ENCODE measurements around the gene DUSP9.
"Not testable (repeated sequence)": the region's sequence is repeated elsewhere in the genome, so short reads cannot be mapped to it uniquely, and the experiment has no call there.

The DUSP9 gene

DNA sequence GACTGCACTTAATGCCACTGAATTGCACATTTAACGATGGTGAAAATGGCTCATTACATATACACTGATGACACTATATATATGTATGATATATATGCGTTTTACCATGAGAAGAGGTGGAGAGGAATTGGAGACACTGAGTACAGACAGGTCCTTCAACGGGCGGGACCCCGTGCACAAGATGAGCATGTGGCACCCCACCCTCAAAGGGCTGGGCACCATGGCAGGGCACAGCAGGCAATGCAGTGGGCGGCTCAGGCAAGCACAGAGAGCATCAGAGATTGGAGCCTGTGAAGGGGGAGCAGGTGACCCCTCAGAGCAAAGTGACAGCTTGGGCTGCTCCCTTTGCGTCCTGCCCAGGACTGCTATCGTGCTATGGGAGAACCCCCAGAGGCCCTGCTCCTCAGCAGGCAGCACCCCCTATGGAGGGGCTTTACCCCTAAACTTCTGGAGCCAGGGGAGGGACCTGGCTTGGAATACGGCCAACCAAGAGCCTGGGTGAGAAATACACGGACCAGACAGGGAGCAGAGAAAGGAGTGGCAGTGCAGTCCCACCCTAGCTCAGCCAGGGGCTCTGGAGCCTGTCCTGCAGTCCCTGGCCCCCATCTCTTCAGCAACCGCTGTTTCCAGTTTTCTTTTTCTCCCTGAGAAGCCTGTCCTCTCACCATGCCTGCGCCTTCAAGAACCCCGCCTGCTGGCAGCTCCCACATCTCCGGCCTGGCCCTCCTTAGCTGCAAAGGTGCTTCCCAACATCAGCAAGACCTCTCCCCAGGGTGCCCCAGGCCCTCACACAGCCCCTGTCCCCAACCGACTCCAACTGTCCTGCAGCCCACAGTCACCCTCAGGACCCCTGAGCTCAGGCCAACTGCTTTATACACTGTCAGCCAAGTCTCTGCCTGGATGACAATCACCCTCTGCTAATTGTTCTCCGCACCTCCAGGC, 51.2 kb downstream of the DUSP9 start:
- H3K9me3 Mint-ChIP-seq: no peaks in the 10 kb centered on the region
- H3K27me3 Mint-ChIP-seq: no peaks in the 10 kb centered on the region
- CTCF ChIA-PET: no interaction called here
- H3K36me3 Mint-ChIP-seq: peaks cover 8% of the 10 kb centered on the region
- no peak for DNase-seq
- no peak overlapping the region for H3K27ac Mint-ChIP-seq
- H3K4me1 Mint-ChIP-seq: no peaks in the 10 kb centered on the region
- no peak overlapping the region for H3K4me3 Mint-ChIP-seq

DNA sequence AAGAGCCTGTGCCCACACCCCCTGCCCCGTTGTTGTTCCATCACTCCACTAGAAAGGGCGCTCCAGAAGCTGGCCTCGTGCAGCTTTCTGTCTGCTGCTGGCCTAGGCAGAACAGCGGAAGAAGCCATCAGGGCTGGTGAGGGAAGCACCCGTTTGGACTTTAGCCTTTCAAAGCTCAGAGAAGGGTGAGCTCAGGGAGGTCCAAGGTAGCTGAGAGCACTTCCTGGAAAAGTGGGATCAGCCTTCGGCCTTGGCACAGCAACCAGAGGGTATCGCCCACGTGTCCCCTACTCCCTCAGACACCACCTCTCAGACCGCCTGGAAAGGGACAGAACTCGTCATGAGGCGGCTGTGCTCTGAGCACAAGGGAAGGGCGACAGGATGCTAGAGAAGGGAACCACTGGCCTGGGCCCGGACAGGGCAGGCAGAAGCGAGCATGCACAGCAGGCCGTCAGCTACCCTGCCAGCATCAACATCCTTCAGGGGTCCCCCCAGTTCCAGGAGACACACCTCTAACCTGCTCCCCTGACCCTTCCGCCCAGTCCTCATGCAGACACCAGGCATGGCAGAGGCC, 52.3 kb downstream of the DUSP9 start:
- H3K9me3 Mint-ChIP-seq, H3K4me1 Mint-ChIP-seq, H3K36me3 Mint-ChIP-seq, DNase-seq, H3K4me3 Mint-ChIP-seq, H3K27me3 Mint-ChIP-seq, CTCF ChIA-PET, H3K27ac Mint-ChIP-seq: not testable (repeated sequence)

- H3K27ac Mint-ChIP-seq, H3K4me3 Mint-ChIP-seq, H3K27me3 Mint-ChIP-seq, DNase-seq, CTCF ChIA-PET, H3K4me1 Mint-ChIP-seq, H3K9me3 Mint-ChIP-seq: not testable (repeated sequence)
- peaks cover 11% of the 10 kb centered on the region for H3K36me3 Mint-ChIP-seq
Observed at GRCh38 chrX:153699784-153700371, 52.9 kb downstream of the DUSP9 start.

- no peak for DNase-seq
- no peaks in the 10 kb centered on the region for H3K9me3 Mint-ChIP-seq
- H3K27ac Mint-ChIP-seq: no peak overlapping the region
- no peaks in the 10 kb centered on the region for H3K4me1 Mint-ChIP-seq
- no peak overlapping the region for H3K4me3 Mint-ChIP-seq
- H3K27me3 Mint-ChIP-seq: no peaks in the 10 kb centered on the region
- CTCF ChIA-PET: no interaction called here
- H3K36me3 Mint-ChIP-seq: peaks cover 12% of the 10 kb centered on the region
Observed at GRCh38 chrX:153700376-153700945, 53.5 kb downstream of the DUSP9 start.

Data from activated naive CD4-positive, alpha-beta T cell treated with anti-CD3 and anti-CD28 coated beads, Interleukin-2, amount 10 ng/mL, durations not matched to agents 7 days and 5 days (primary cell).